GM21515 (cell line): Measurements from ENCODE around the gene CCDC88B.

ENCODE experiments used
- ATAC-seq: cut with Tn5 transposase; IDR thresholded peaks from one replicate; pipeline ENCODE4 v1.9.1; 2021; ENCODE audit not compliant: unreplicated experiment

CCDC88B gene

GRCh38 chr11:64342869-64343745 is 3.1 kb downstream of the CCDC88B start:
- ATAC-seq = no peak

GRCh38 chr11:64343767-64344559 is 4.0 kb downstream of the CCDC88B start:
- no peak for ATAC-seq

- ATAC-seq = no peak
These were observed 4.8 kb downstream of the CCDC88B start for GRCh38 chr11:64344787-64345186.

- ATAC-seq = no peak
These were observed 7.3 kb downstream of the CCDC88B start for GRCh38 chr11:64347193-64347867.

GRCh38 chr11:64348383-64349024 is 8.5 kb downstream of the CCDC88B start:
- no peak for ATAC-seq

- no peak for ATAC-seq
These were observed 9.0 kb downstream of the CCDC88B start for GRCh38 chr11:64349025-64349387.

- ATAC-seq = no peak
These were observed 9.4 kb downstream of the CCDC88B start for GRCh38 chr11:64349404-64349803.

GRCh38 chr11:64351136-64351631 is 11.2 kb downstream of the CCDC88B start:
- no peak for ATAC-seq

- ATAC-seq = no peak
These were observed 12.3 kb downstream of the CCDC88B start for GRCh38 chr11:64352099-64352994.

GRCh38 chr11:64352995-64353714 is 13.2 kb downstream of the CCDC88B start:
- no peak for ATAC-seq

GRCh38 chr11:64353715-64354506 is 13.9 kb downstream of the CCDC88B start:
- no peak for ATAC-seq

- no peak for ATAC-seq
These were observed 15.3 kb downstream of the CCDC88B start for GRCh38 chr11:64355078-64355940.

- ATAC-seq = no peak
These were observed 16.8 kb downstream of the CCDC88B start for GRCh38 chr11:64356498-64357411.

- ATAC-seq = no peak
These were observed 17.4 kb downstream of the CCDC88B start for GRCh38 chr11:64357446-64357845.

GRCh38 chr11:64357904-64358535 is 18.0 kb downstream of the CCDC88B start:
- no peak for ATAC-seq

- no peak for ATAC-seq
These were observed 18.5 kb downstream of the CCDC88B start for GRCh38 chr11:64358536-64358906.
